ENCODE results near the gene RNF11. TPM values are rescaled to one million over a fixed set of nuclear protein-coding genes. Genes with fewer than 3 reads are reported as not detected.
A peak's percentile ranks its signal among the peaks of the same experiment; 100 is the strongest.

RNF11 gene
- total and polyA plus RNA-seq, 2 of the 8 experiments (the other 6 are each of a cell fraction or from before 2014, with no cell fraction given) = 49.6 to 54.2 TPM

DNA sequence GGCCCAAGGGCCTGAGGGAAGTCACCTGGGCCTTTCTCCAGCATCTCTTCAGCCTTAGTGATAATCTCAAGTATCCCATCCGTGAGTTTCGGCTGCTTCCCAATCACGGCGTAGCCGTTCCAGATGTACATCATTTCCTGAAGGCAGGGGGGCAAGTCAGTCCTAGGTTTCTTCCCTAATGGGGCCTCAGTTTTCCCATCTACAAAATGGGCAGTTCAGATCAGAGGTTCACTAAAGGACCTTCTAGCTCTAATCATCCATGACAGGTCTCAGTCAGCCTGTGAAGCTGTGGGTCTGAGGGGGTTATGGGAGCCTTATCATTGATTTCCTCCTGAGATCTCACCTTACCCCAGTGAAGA is 54.4 kb downstream of the RNF11 start:
- ChIA-PET POLR2A (ENCODE audit: partially characterized antibody) (interaction anchor here (0.9 to 1.1 kb wide), 2 partner anchors 10 to 15 kb away, joined by 3 to 4 read pairs; no protein-coding TSS in a partner anchor), CTCF (ENCODE audit: partially characterized antibody) (interaction anchor here (0.8 kb wide), 1 partner anchor 21 kb away, joined by 3 read pairs; no protein-coding TSS in a partner anchor)
- Histone ChIP-seq H3K14ac (ENCODE audit: insufficient read length) (no peak overlapping the region), H4K5ac (ENCODE audit: insufficient read length, low read depth, low read length) (no peak overlapping the region), H3K18ac (ENCODE audit: extremely low read depth, low read length) (no peak overlapping the region), H3K23me2 (ENCODE audit: low read depth, low read length) (no peaks in the 10 kb centered on the region), H3K56ac (replicated peaks; ENCODE audit: insufficient read length, low read depth, low read length) (no peak overlapping the region), H2BK5ac (ENCODE audit: low read depth, low read length) (no peak overlapping the region), H3K4me1 (replicated peaks in 1 of 4; ENCODE audit: control insufficient read depth in 3 of 4, insufficient read depth in 4 of 4, low read length in 3 of 4) (no peaks in the 10 kb centered on the region; a peak in 1 of 7 replicates), H3K4me3 (ENCODE audit: extremely low read depth in 1 of 4, insufficient read depth in 2 of 4, low read depth in 3 of 4, low read length in 4 of 4) (no peak overlapping the region), H3K9ac (replicated peaks in 1 of 4; ENCODE audit: extremely low read depth in 1 of 4, low read depth in 3 of 4, low read length in 3 of 4) (no peak overlapping the region), H3K27ac (ENCODE audit: low read depth, low read length) (no peak overlapping the region), H2BK15ac (ENCODE audit: low read length) (no peak overlapping the region), H4K20me1 (replicated peaks in 1 of 2; ENCODE audit: control insufficient read depth in 1 of 2, insufficient read depth in 2 of 2, low read length in 2 of 2) (no peaks in the 10 kb centered on the region), H2BK20ac (ENCODE audit: low read length) (no peak overlapping the region), H4K8ac (ENCODE audit: extremely low read depth, insufficient read depth, low read length) (no peak overlapping the region), H3K9me3 (ENCODE audit: insufficient read depth in 2 of 2, low read depth in 1 of 2, low read length in 1 of 2) (no peaks in the 10 kb centered on the region), H2AFZ (ENCODE audit: low read length) (no peak overlapping the region), H3K27me3 (replicated peaks in 1 of 4; ENCODE audit: control insufficient read depth in 3 of 4, extremely low read depth in 1 of 4, insufficient read depth in 3 of 4, low read length in 3 of 4) (no peaks in the 10 kb centered on the region), H2BK12ac (ENCODE audit: low read depth, low read length) (no peak overlapping the region), H2BK120ac (replicated peaks; ENCODE audit: low read depth, low read length) (no peak overlapping the region), H4K91ac (replicated peaks; ENCODE audit: insufficient read length, low read length) (no peak overlapping the region), H3K36me3 (ENCODE audit: control insufficient read depth in 2 of 4, insufficient read depth in 4 of 4, low read length in 3 of 4) (no peaks in the 10 kb centered on the region), H3K79me2 (ENCODE audit: control insufficient read depth in 1 of 2, insufficient read depth in 2 of 2, low read length in 2 of 2) (no peaks in the 10 kb centered on the region), H3K79me1 (ENCODE audit: low read depth, low read length) (no peaks in the 10 kb centered on the region), H3K4ac (replicated peaks; ENCODE audit: insufficient read length, low read depth, low read length) (no peak overlapping the region), H3K23ac (ENCODE audit: insufficient read length) (no peak overlapping the region), H2AK5ac (ENCODE audit: low read depth, low read length) (no peak overlapping the region), H3K4me2 (ENCODE audit: insufficient read depth in 1 of 2, low read depth in 2 of 2, low read length in 2 of 2) (no peak overlapping the region)
- no peak for FAIRE-seq
- peak; percentile 31; the same call in 1 of the 2 replicates for TF ChIP-seq KDM1A (IDR thresholded peaks at IDR 0.05; ENCODE audit: borderline replicate concordance, low read length)
- no peak for TF ChIP-seq SIRT6 (IDR thresholded peaks at IDR 0.05; ENCODE audit: low read length)
- TF ChIP-seq MAFK (IDR thresholded peaks at IDR 0.05; ENCODE audit: low read depth, low read length) = no peak
- TF ChIP-seq RFX5 (IDR thresholded peaks at IDR 0.05; ENCODE audit: borderline replicate concordance, low read depth, low read length) = no peak
- WGBS, 2 experiments (ENCODE audit: extremely low coverage in 1 of 2, insufficient coverage in 1 of 2, insufficient read length in 1 of 2, insufficient replicate concordance in 2 of 2, low coverage in 1 of 2, low lambda C conversion rate in 2 of 2, missing lambda C conversion rate in 1 of 2) = 89% methylated on average over 5 of the region's 5 CpGs; no CpG with 5 or more reads in 1 of the 2 experiments
- no peak for DNase-seq (ENCODE audit: low read depth in 1 of 2, low spot score in 2 of 2)
